Fibroblast of the aortic adventitia (primary cell): ENCODE measurements around the gene DNAJC8. TPM values are rescaled to one million over a fixed set of nuclear protein-coding genes. Genes with fewer than 3 reads are reported as not detected.

Source experiments
- DNase-seq: peaks from one replicate; pipeline ENCODE4 v3.0.0-alpha.2; 2010; ENCODE audit warnings: low read depth
- H3K4me3 ChIP-seq: 2 replicates; pipeline ENCODE4 v1.5.1; 2011; ENCODE audit warnings: low read depth, mild to moderate bottlenecking, control low read depth, low read length, moderate library complexity
- total RNA-seq: library from RNA; depleted of rRNA; stranded (reverse); fragments of >200 nt; gene quantifications from 2 replicates; pipeline ENCODE4 v1.2.3, GENCODE V29; 2012; ENCODE audit warnings: low replicate concordance
- TF ChIP-seq, protein P1 (sequence below): IDR thresholded peaks from 2 replicates; pipeline ENCODE4 v1.5.1; 2011; ENCODE audit warnings: mild to moderate bottlenecking, low read length, control low read depth, inconsistent platforms; ENCODE audit not compliant: insufficient read depth

Gene DNAJC8
- total RNA-seq, 1 donor, result 76.4 TPM

DNA sequence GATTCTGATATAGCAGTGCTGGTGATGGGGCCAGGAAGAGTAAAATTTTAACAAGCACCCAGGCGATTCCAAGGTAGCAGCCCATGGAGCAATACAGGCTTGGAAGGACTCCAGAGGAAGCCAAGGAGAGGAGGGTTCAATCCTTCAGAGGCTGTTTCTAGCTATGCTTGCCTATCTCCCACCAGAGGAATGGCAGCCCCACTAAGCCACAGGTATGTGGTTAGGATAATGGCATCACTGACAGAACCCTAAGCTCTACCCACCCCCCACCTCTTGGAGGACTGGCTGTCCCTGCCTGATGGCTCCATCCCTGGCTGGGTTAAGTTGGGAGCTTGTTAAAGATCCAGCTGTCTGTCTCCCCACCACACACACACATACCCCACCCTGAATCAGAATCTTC lies 37.0 kb downstream of the DNAJC8 start:
- no peak for DNase-seq
- TF ChIP-seq, protein P1, sequence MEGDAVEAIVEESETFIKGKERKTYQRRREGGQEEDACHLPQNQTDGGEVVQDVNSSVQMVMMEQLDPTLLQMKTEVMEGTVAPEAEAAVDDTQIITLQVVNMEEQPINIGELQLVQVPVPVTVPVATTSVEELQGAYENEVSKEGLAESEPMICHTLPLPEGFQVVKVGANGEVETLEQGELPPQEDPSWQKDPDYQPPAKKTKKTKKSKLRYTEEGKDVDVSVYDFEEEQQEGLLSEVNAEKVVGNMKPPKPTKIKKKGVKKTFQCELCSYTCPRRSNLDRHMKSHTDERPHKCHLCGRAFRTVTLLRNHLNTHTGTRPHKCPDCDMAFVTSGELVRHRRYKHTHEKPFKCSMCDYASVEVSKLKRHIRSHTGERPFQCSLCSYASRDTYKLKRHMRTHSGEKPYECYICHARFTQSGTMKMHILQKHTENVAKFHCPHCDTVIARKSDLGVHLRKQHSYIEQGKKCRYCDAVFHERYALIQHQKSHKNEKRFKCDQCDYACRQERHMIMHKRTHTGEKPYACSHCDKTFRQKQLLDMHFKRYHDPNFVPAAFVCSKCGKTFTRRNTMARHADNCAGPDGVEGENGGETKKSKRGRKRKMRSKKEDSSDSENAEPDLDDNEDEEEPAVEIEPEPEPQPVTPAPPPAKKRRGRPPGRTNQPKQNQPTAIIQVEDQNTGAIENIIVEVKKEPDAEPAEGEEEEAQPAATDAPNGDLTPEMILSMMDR, result no peak
- no peak overlapping the region for H3K4me3 ChIP-seq

DNA sequence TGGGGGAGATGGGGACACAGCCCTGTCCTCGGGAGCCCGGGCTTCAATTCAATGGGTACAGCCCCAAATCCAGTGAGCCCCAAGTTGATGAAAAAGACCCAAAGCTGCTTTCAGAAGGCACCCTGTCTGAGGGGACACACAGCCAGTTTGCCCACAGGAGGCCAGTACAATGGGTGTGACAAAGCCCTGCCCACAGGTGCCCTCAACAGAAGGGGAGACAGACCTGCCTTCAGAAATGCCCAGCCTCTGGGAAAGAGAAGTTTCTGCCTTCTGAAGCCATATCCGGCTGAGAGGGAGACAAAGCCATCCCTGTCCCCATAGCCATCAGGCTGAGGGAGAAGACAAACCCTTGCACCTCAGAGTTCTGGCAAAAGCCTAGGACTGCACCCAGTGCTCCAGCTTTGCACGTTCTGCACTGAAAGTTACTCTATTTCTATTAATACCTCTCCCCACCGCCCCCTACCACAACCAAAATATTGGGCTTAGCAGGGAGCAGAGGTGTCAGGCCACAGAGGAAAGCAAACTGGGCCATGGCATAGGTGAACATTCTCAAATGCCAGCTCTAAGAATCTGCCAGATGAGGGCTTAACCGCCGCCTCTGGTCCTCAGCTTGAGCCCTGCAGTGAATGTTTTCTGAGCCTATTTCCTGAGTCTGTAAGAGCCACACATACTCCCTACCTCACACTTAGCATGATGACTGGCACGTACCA lies 38.3 kb downstream of the DNAJC8 start:
- no peak overlapping the region for H3K4me3 ChIP-seq
- DNase-seq, result no peak
- TF ChIP-seq, protein P1, result no peak

DNA sequence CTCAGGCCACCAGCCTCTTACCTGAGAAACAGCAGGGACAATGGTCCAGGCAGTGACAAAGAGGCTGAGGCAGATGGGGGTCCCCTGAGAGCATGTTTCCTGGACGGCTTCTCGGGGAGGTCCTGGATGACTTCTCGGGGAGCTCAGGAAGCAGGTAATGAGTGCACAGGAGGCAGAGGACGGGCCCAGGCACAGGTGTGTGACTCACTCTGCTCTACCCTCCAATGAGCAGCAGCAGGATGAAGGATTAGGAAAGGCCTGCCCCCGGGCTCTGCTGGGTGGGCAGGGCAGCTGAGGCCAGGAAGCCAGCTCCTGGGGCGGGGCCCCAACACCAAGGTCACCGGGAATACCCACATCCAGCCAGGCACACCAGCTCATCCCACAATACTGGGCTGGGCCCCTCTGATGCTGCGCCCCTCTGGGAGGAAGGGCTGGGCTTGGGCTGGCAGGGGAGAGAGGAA lies 39.1 kb downstream of the DNAJC8 start:
- H3K4me3 ChIP-seq, result no peak overlapping the region
- TF ChIP-seq, protein P1, result no peak
- DNase-seq, result no peak

DNA sequence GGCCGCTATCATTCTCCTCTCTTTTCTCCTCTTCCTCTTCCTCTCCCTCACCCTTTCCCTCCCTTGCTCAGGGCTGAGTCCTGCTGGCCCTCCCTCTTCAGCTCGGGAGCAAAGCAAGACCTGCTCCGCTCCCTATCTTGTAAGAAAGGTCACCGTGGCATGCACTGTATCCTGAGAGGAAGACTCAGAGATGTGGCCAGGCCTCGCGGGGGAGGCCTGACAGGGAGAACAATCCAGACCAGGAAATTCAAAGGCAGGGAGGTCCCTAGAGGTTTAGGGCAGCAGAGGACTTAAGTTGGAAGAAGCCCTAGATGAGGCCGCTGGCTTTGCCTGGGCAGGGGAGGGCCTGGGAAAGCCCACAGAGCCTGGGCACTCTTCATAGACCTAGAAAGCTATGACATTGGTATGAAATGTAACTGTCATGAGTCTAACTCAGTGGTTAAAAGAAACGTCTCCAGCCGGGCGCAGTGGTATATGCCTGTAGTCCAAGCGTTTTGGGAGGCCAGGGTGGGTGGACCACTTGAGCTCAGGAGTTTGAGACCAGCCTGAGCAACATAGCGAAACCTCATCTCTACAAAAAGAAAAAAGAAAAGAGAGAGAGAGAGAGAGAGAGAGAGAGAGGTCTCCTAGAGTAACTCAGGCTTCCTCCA lies 41.7 kb downstream of the DNAJC8 start:
- H3K4me3 ChIP-seq, result no peak overlapping the region
- TF ChIP-seq, protein P1, result no peak
- peak; percentile 25 for DNase-seq

DNA sequence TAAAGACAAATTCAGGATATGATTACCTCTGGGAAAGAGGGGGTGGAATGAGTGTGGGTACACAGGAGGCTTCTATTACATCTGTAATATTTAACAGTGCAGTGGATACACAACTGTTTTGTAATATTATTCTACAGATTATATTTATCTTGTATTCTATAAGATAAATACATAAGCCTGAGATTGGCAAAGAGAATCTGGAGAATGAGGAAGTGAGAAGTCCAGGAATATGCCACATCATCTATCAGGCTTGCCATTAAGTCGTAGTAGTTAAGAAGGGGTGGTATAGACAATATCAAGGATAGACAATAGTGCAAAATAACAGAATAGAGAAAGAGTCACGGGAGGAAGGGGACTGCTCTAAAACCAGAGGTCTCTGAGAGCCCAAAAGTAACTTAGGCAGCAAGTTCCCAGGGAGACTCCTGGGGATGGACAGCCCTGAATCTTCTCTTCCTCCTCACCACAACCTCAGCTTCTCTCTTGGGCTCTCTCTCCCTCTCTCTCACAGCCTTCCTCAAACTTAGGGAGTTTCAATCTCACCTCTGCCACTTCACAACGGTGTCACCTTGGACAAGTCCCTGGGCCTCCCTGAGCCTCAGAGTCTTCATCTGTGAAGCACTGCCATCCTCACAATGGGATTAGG lies 42.4 kb downstream of the DNAJC8 start:
- TF ChIP-seq, protein P1, result no peak
- DNase-seq, result no peak
- H3K4me3 ChIP-seq, result no peak overlapping the region

DNA sequence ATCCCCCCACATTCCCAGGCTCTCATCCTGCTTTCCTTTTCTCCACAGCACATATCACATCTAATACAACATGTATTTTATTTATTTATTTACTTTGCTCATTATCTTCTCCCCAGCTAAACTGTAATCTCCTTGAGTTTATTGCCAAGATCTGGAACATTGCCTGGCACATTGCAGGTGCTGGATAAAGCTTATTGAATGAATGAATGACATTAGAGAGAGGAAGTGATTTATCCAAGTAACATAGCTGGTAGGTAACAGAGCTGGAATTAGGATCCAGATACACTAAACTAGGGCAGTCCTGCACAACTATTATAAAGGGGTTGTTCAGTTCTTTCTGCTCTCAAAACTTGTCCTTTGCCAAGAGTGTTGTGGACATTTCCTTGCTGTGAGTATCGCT lies 47.8 kb downstream of the DNAJC8 start:
- no peak overlapping the region for H3K4me3 ChIP-seq
- TF ChIP-seq, protein P1, result no peak
- no peak for DNase-seq
